UCSD-AML1 (cell line): ENCODE results near the gene GID8.
A peak's percentile ranks its signal among the peaks of the same experiment; 100 is the strongest.

Experiments used
- DNase-seq: peaks from one replicate; lab custom pipeline; 2025; ENCODE audit not compliant: unreplicated experiment; lab: John Stamatoyannopoulos, UW

The GID8 gene

GRCh38 chr20:62968378-62969178, 30.6 kb downstream of the GID8 start:
- no peak for DNase-seq

- no peak for DNase-seq
These were observed 31.3 kb downstream of the GID8 start for GRCh38 chr20:62969179-62969760.

GRCh38 chr20:62969939-62970306, 32.0 kb downstream of the GID8 start:
- DNase-seq: no peak

GRCh38 chr20:62970307-62971210, 32.6 kb downstream of the GID8 start:
- no peak for DNase-seq

- no peak for DNase-seq
These were observed 33.4 kb downstream of the GID8 start for GRCh38 chr20:62971211-62971949.

GRCh38 chr20:62971950-62972844, 34.2 kb downstream of the GID8 start:
- peak; percentile 87 for DNase-seq

- no peak for DNase-seq
These were observed 35.1 kb downstream of the GID8 start for GRCh38 chr20:62972845-62973745.

GRCh38 chr20:62975251-62975760, 37.4 kb downstream of the GID8 start:
- DNase-seq: no peak

GRCh38 chr20:62975812-62976508, 38.0 kb downstream of the GID8 start:
- DNase-seq: no peak

- no peak for DNase-seq
These were observed 38.9 kb downstream of the GID8 start for GRCh38 chr20:62976886-62977285.

GRCh38 chr20:62977613-62978560, 39.9 kb downstream of the GID8 start:
- peak; percentile 43 for DNase-seq

GRCh38 chr20:62978561-62978943, 40.6 kb downstream of the GID8 start:
- DNase-seq: no peak

- DNase-seq: no peak
These were observed 41.4 kb downstream of the GID8 start for GRCh38 chr20:62979310-62979709.

GRCh38 chr20:62979876-62980373, 42.0 kb downstream of the GID8 start:
- DNase-seq: no peak

- DNase-seq: no peak
These were observed 42.5 kb downstream of the GID8 start for GRCh38 chr20:62980380-62980960.

GRCh38 chr20:62980970-62981369, 43.0 kb downstream of the GID8 start:
- peak; percentile 49 for DNase-seq
